Measurements from ENCODE around the gene GNAQ.

Gene GNAQ

GRCh38 chr9:77977210-77977611, 54.4 kb downstream of the GNAQ start:
- peak; percentile 13 to 51 (median 20) for TF ChIP-seq CTCF (IDR thresholded peaks at IDR 0.05; ENCODE audit: unreplicated experiment in 3 of 3)
- no peaks in the 10 kb centered on the region for H3K27me3 Mint-ChIP-seq (ENCODE audit: low read depth)
- H3K4me1 Mint-ChIP-seq, result peaks cover 52% of the 10 kb centered on the region
- peaks cover 3% of the 10 kb centered on the region for H3K36me3 Mint-ChIP-seq (ENCODE audit: low read depth)
- H3K9me3 Mint-ChIP-seq, result no peaks in the 10 kb centered on the region
- peak overlapping the region in 1 of 3 experiments; percentile 0 for H3K4me3 Mint-ChIP-seq
- peak overlapping the region; percentile 29 to 88 (median 71) for H3K27ac Mint-ChIP-seq

GRCh38 chr9:77975806-77976205, 55.8 kb downstream of the GNAQ start:
- Mint-ChIP-seq H3K4me3 (no peak overlapping the region), H3K4me1 (peaks cover 38% of the 10 kb centered on the region), H3K27ac (no peak overlapping the region), H3K36me3 (ENCODE audit: low read depth) (peaks cover 15% of the 10 kb centered on the region), H3K9me3 (peaks cover 4% of the 10 kb centered on the region), H3K27me3 (ENCODE audit: low read depth) (no peaks in the 10 kb centered on the region)
- TF ChIP-seq CTCF (IDR thresholded peaks at IDR 0.05; ENCODE audit: unreplicated experiment in 3 of 3), result no peak

- Mint-ChIP-seq H3K4me3 (no peak overlapping the region), H3K27me3 (ENCODE audit: low read depth) (no peaks in the 10 kb centered on the region), H3K36me3 (ENCODE audit: low read depth) (peaks cover 23% of the 10 kb centered on the region), H3K9me3 (peaks cover 10% of the 10 kb centered on the region), H3K4me1 (peaks cover 30% of the 10 kb centered on the region), H3K27ac (no peak overlapping the region)
- no peak for TF ChIP-seq CTCF (IDR thresholded peaks at IDR 0.05; ENCODE audit: unreplicated experiment in 3 of 3)
Measured at GRCh38 chr9:77975036-77975435, 56.6 kb downstream of the GNAQ start.

- Mint-ChIP-seq H3K4me1 (peaks cover 24% of the 10 kb centered on the region), H3K4me3 (no peak overlapping the region), H3K36me3 (ENCODE audit: low read depth) (peaks cover 23% of the 10 kb centered on the region), H3K27ac (no peak overlapping the region), H3K27me3 (ENCODE audit: low read depth) (no peaks in the 10 kb centered on the region), H3K9me3 (peaks cover 10% of the 10 kb centered on the region)
- no peak for TF ChIP-seq CTCF (IDR thresholded peaks at IDR 0.05; ENCODE audit: unreplicated experiment in 3 of 3)
Measured at GRCh38 chr9:77974434-77974833, 57.2 kb downstream of the GNAQ start.

- no peaks in the 10 kb centered on the region for H3K27me3 Mint-ChIP-seq (ENCODE audit: low read depth)
- H3K27ac Mint-ChIP-seq, result no peak overlapping the region
- H3K36me3 Mint-ChIP-seq (ENCODE audit: low read depth), result peaks cover 37% of the 10 kb centered on the region
- no peak for TF ChIP-seq CTCF (IDR thresholded peaks at IDR 0.05; ENCODE audit: unreplicated experiment in 3 of 3)
- peaks cover 10% of the 10 kb centered on the region for H3K9me3 Mint-ChIP-seq
- no peak overlapping the region for H3K4me3 Mint-ChIP-seq
- H3K4me1 Mint-ChIP-seq, result peaks cover 11% of the 10 kb centered on the region
Measured at GRCh38 chr9:77969083-77969482, 62.5 kb downstream of the GNAQ start.

- Mint-ChIP-seq H3K36me3 (ENCODE audit: low read depth) (peaks cover 37% of the 10 kb centered on the region), H3K27ac (no peak overlapping the region), H3K9me3 (peaks cover 10% of the 10 kb centered on the region), H3K4me3 (no peak overlapping the region), H3K4me1 (peaks cover 11% of the 10 kb centered on the region), H3K27me3 (ENCODE audit: low read depth) (no peaks in the 10 kb centered on the region)
- no peak for TF ChIP-seq CTCF (IDR thresholded peaks at IDR 0.05; ENCODE audit: unreplicated experiment in 3 of 3)
Measured at GRCh38 chr9:77968506-77968905, 63.1 kb downstream of the GNAQ start.
